Kidney (tissue), 14 donors: ENCODE data around the gene OGDH. TPM values are rescaled to one million over a fixed set of nuclear protein-coding genes. Genes with fewer than 3 reads are reported as not detected.
"Not testable (repeated sequence)": the region's sequence is repeated elsewhere in the genome, so short reads cannot be mapped to it uniquely, and the experiment has no call there.

Experiments
- DNase-seq, 5 donors: peaks; one replicate each; pipeline ENCODE4 v3.0.0-alpha.2; 2013 to 2020
- FAIRE-seq: peaks from 2 replicates; lab custom pipeline; 2012; peaks lifted over from hg19 to GRCh38; lab: Jason Lieb, UNC
- H3K27ac ChIP-seq, 2 donors: one replicate each; pipeline ENCODE4 v1.7.0; 2013; ENCODE audit warnings: low read depth in 2 of 2, low read length in 2 of 2, inconsistent platforms in 1 of 2
- H3K27me3 ChIP-seq: one replicate; pipeline ENCODE4 v1.7.1; 2013; ENCODE audit warnings: low read length, inconsistent platforms; ENCODE audit not compliant: control insufficient read depth, insufficient read depth
- H3K36me3 ChIP-seq, 3 donors: one replicate each; pipeline versions ENCODE4 v1.7.0 to v1.7.1; 2013; ENCODE audit warnings: low read length in 3 of 3, control low read depth in 1 of 3, inconsistent platforms in 1 of 3; ENCODE audit not compliant: insufficient read depth in 3 of 3, control insufficient read depth in 2 of 3
- H3K4me1 ChIP-seq, 3 donors: one replicate each; pipeline versions ENCODE4 v1.7.0 to v1.7.1; 2013; ENCODE audit warnings: low read length in 3 of 3, inconsistent platforms in 1 of 3, low read depth in 1 of 3; ENCODE audit not compliant: control insufficient read depth in 2 of 3, insufficient read depth in 2 of 3
- H3K4me3 ChIP-seq, 3 donors: one replicate each; pipeline versions ENCODE4 v1.7.0 to v1.8.1; 2013; ENCODE audit warnings: low read length in 3 of 3, control low read depth in 1 of 3, inconsistent platforms in 1 of 3
- H3K9ac ChIP-seq, 3 donors: one replicate each; pipeline versions ENCODE4 v1.7.0 to v1.7.1; 2013; ENCODE audit warnings: low read length in 3 of 3, control low read depth in 1 of 3, inconsistent platforms in 1 of 3
- H3K9me3 ChIP-seq, 3 donors: one replicate each; pipeline versions ENCODE4 v1.7.0 to v1.7.1; 2013; ENCODE audit warnings: low read length in 3 of 3, control low read depth in 1 of 3, inconsistent platforms in 1 of 3; ENCODE audit not compliant: control insufficient read depth in 2 of 3, insufficient read depth in 1 of 3
- CTCF ChIP-seq: IDR thresholded peaks from 3 replicates; pipeline ENCODE4 v1.5.1; 2012; ENCODE audit warnings: mild to moderate bottlenecking, moderate library complexity, borderline replicate concordance; ENCODE audit not compliant: insufficient read depth; ENCODE audit errors: extremely low read depth
- intact Hi-C: fragments of 100-400 bp; cut with DNase I; formaldehyde crosslinking; loops from one replicate; pipeline ENCODE4 v1.11.1; 2022
- polyA plus RNA-seq: library from polyadenylated mRNA; stranded (reverse); fragments of 350-450 nt; fragmentation: Illumina TruSeq; extraction: RNeasy Lipid Tissue Mini Kit (QIAGEN cat#74804); gene quantifications from one replicate; pipeline ENCODE4 v1.2.3, GENCODE V29; 2014; ENCODE audit warnings: low read depth, low replicate concordance; ENCODE audit not compliant: insufficient read depth
- total RNA-seq: library from RNA; stranded (reverse); fragmentation: NEBNext Ultra II Directional; extraction: Animal tissue kit (Norgen Biotek cat#: 25700); gene quantifications from one replicate; pipeline ENCODE4 v1.2.1, GENCODE V29; 2021
- donor health status: control.
- donor health status: control.
- donor health status: control.
- donor health status: control.
- donor health status: control.
- donor health status: DM: yes; HTN: yes; CAD: no.
- donor health status: Normal renal cell carcinoma (clear cell type).

The OGDH gene
- total and polyA plus RNA-seq, 2 donors from 2014 or later, result 108 to 132 TPM

GRCh38 chr7:44698046-44698580 lies 91.7 kb downstream of the OGDH start:
- FAIRE-seq (no peak), DNase-seq (no peak)
- no peaks in the 10 kb centered on the region for H3K27me3 ChIP-seq
- intact Hi-C loops, result no loop called here
- TF ChIP-seq CTCF, result no peak
- no peaks in the 10 kb centered on the region for H3K9me3 ChIP-seq
- H3K4me1 ChIP-seq, result no peaks in the 10 kb centered on the region
- H3K27ac ChIP-seq, result no peak overlapping the region
- no peak overlapping the region for H3K9ac ChIP-seq
- no peak overlapping the region for H3K4me3 ChIP-seq
- peaks cover 5 to 67% (median 39%) of the 10 kb centered on the region in 3 donors for H3K36me3 ChIP-seq

GRCh38 chr7:44699598-44699997 lies 93.2 kb downstream of the OGDH start:
- intact Hi-C loops, H3K27ac ChIP-seq, H3K9me3 ChIP-seq, H3K4me1 ChIP-seq, DNase-seq, H3K4me3 ChIP-seq, H3K27me3 ChIP-seq, H3K9ac ChIP-seq, FAIRE-seq: not testable (repeated sequence)
- peaks cover 7 to 56% (median 31%) of the 10 kb centered on the region in 3 donors for H3K36me3 ChIP-seq

- Histone ChIP-seq H3K9me3 (no peaks in the 10 kb centered on the region), H3K36me3 (peaks cover 7 to 52% (median 29%) of the 10 kb centered on the region in 3 donors), H3K4me3 (no peak overlapping the region), H3K27ac (no peak overlapping the region), H3K9ac (no peak overlapping the region), H3K4me1 (no peaks in the 10 kb centered on the region), H3K27me3 (no peaks in the 10 kb centered on the region)
- FAIRE-seq (no peak), DNase-seq (no peak)
- intact Hi-C loops, result no loop called here
- no peak for TF ChIP-seq CTCF
These were observed 93.9 kb downstream of the OGDH start for GRCh38 chr7:44700322-44700721.

GRCh38 chr7:44703391-44703790 lies 97.0 kb downstream of the OGDH start:
- H3K4me3 ChIP-seq, FAIRE-seq, H3K27ac ChIP-seq, DNase-seq, H3K27me3 ChIP-seq, intact Hi-C loops, H3K9ac ChIP-seq, H3K9me3 ChIP-seq, H3K4me1 ChIP-seq: not testable (repeated sequence)
- H3K36me3 ChIP-seq, result peaks cover 2 to 36% (median 12%) of the 10 kb centered on the region in 3 donors
